Upper lobe of right lung (tissue), 1 donor: ENCODE measurements around the gene KLHL21. TPM values are rescaled to one million over a fixed set of nuclear protein-coding genes. Genes with fewer than 3 reads are reported as not detected.

Source experiments
- ATAC-seq: fragments of 200-7000 bp; cut with Tn5 transposase; one replicate; pipeline ENCODE4 v1.9.1; 2020; ENCODE audit warnings: mild to moderate bottlenecking, moderate library complexity
- DNase-seq: peaks from one replicate; pipeline ENCODE4 v3.0.0-alpha.2; 2020
- H3K27ac ChIP-seq: fragments of 200-600 bp; one replicate; pipeline ENCODE4 v1.8.0; 2022
- H3K27me3 ChIP-seq: fragments of 200-600 bp; one replicate; pipeline ENCODE4 v1.8.0; 2022; ENCODE audit warnings: mild to moderate bottlenecking
- H3K36me3 ChIP-seq: fragments of 200-600 bp; one replicate; pipeline ENCODE4 v1.8.0; 2022
- H3K4me1 ChIP-seq: fragments of 200-600 bp; one replicate; pipeline ENCODE4 v1.8.0; 2022
- H3K4me3 ChIP-seq: fragments of 200-600 bp; one replicate; pipeline ENCODE4 v1.8.0; 2022; ENCODE audit warnings: mild to moderate bottlenecking
- H3K9me3 ChIP-seq: fragments of 200-600 bp; one replicate; pipeline ENCODE4 v1.8.0; 2022
- CTCF ChIP-seq: fragments of 200-600 bp; IDR thresholded peaks from one replicate; pipeline ENCODE4 v1.8.0; 2022; ENCODE audit warnings: antibody characterized with exemption
- intact Hi-C: fragments of 100-400 bp; cut with DNase I; formaldehyde crosslinking; loops from one replicate; pipeline ENCODE4 v1.11.0; 2022
- total RNA-seq: library from RNA; stranded (reverse); fragmentation: NEBNext Ultra II Directional; extraction: Animal tissue kit (Norgen Biotek cat#: 25700); gene quantifications from one replicate; pipeline ENCODE4 v1.2.1, GENCODE V29; 2021
- donor health status: DM: no; HTN: yes; CAD: no; lungs with severe emphysema.

The KLHL21 gene
- total RNA-seq, 1 donor from 2014 or later: 21.8 TPM

- intact Hi-C loops: no loop called here
- Histone ChIP-seq H3K4me1 (peaks cover 21% of the 10 kb centered on the region), H3K36me3 (peaks cover 42% of the 10 kb centered on the region), H3K9me3 (no peaks in the 10 kb centered on the region), H3K4me3 (no peak overlapping the region), H3K27me3 (no peaks in the 10 kb centered on the region), H3K27ac (no peak overlapping the region)
- ATAC-seq (no peak), DNase-seq (no peak)
- no peak for TF ChIP-seq CTCF
Observed at GRCh38 chr1:6622396-6623152, 19.9 kb upstream of the KLHL21 start.

GRCh38 chr1:6621429-6622391, 19.0 kb upstream of the KLHL21 start:
- no peak for TF ChIP-seq CTCF
- no peak for ATAC-seq
- H3K4me3 ChIP-seq: no peak overlapping the region

GRCh38 chr1:6619045-6619444, 16.4 kb upstream of the KLHL21 start:
- Histone ChIP-seq H3K27me3 (no peaks in the 10 kb centered on the region), H3K4me1 (no peaks in the 10 kb centered on the region), H3K9me3 (no peaks in the 10 kb centered on the region), H3K4me3 (no peak overlapping the region), H3K36me3 (peaks cover 42% of the 10 kb centered on the region), H3K27ac (no peak overlapping the region)
- intact Hi-C loops: no loop called here
- DNase-seq: no peak
- TF ChIP-seq CTCF: no peak
- ATAC-seq: no peak

More at GRCh38 chr1:6621429-6622391, 19.0 kb upstream of the KLHL21 start:
- intact Hi-C loops: no loop called here
- Histone ChIP-seq H3K27me3 (no peaks in the 10 kb centered on the region), H3K9me3 (no peaks in the 10 kb centered on the region), H3K27ac (no peak overlapping the region), H3K4me1 (peaks cover 14% of the 10 kb centered on the region), H3K36me3 (peaks cover 42% of the 10 kb centered on the region)
- no peak for DNase-seq

- no peak for TF ChIP-seq CTCF
- DNase-seq: no peak
- Histone ChIP-seq H3K4me3 (peak overlapping the region; percentile 85), H3K4me1 (peaks cover 9% of the 10 kb centered on the region), H3K9me3 (no peaks in the 10 kb centered on the region), H3K27ac (peak overlapping the region; percentile 91), H3K36me3 (peaks cover 6% of the 10 kb centered on the region), H3K27me3 (no peaks in the 10 kb centered on the region)
- intact Hi-C loops: no loop called here
- ATAC-seq: no peak
Observed at GRCh38 chr1:6614929-6615785, 12.5 kb upstream of the KLHL21 start.
